Peyer's patch (tissue), 4 donors: ENCODE data around the gene THSD8. TPM values are rescaled to one million over a fixed set of nuclear protein-coding genes. Genes with fewer than 3 reads are reported as not detected.
A peak's percentile ranks its signal among the peaks of the same experiment; 100 is the strongest.

ENCODE experiments used
- DNase-seq, 3 donors: peaks; one replicate each; pipeline ENCODE4 v3.0.0-alpha.2; 2017 to 2019
- H3K27ac ChIP-seq, 4 donors: fragments of 200-600 bp; sonication (generic); one replicate each; pipeline ENCODE4 v1.5.1; 2016 to 2019
- H3K27me3 ChIP-seq, 2 donors: fragments of 200-600 bp; sonication (generic); one replicate each; pipeline ENCODE4 v1.5.1; 2019
- H3K36me3 ChIP-seq, 3 donors: fragments of 200-600 bp; sonication (generic); one replicate each; pipeline ENCODE4 v1.5.1; 2016 to 2019
- H3K4me1 ChIP-seq, 4 donors: fragments of 200-600 bp; sonication (generic); one replicate each; pipeline ENCODE4 v1.5.1; 2016 to 2019
- H3K4me3 ChIP-seq, 4 donors: fragments of 200-600 bp; sonication (generic); 1 replicate in 3 of 4; 2 replicates in 1 of 4; pipeline ENCODE4 v1.5.1; 2016 to 2019; ENCODE audit warnings: mild to moderate bottlenecking in 1 of 4
- H3K9me3 ChIP-seq, 4 donors: fragments of 200-600 bp; sonication (generic); one replicate each; pipeline ENCODE4 v1.5.1; 2016 to 2019; ENCODE audit warnings: mild to moderate bottlenecking in 1 of 4
- POLR2A ChIP-seq, 2 donors: fragments of 450-650 bp; IDR thresholded peaks; one replicate each; pipeline ENCODE4 v1.5.1; 2017; ENCODE audit warnings: antibody characterized with exemption in 2 of 2, mild to moderate bottlenecking in 2 of 2, moderate library complexity in 2 of 2
- total RNA-seq, 4 donors: library from RNA; depleted of rRNA; stranded (reverse); fragments of >200 nt; gene quantifications; one replicate each; pipeline ENCODE4 v1.1.0, GENCODE V29; 2016
- TF ChIP-seq, protein P1 (sequence below), 6 experiments: fragments of 450-650 bp in 4 of 6; fragments of 200-600 bp in 2 of 6; sonication (generic) in 1 of 6; IDR thresholded peaks; one replicate each; pipeline ENCODE4 v1.5.1; 2017 to 2019; ENCODE audit warnings: antibody characterized with exemption in 6 of 6, mild to moderate bottlenecking in 3 of 6, moderate library complexity in 1 of 6

Gene THSD8
- total RNA-seq, 4 donors from 2014 or later = not detected

DNA sequence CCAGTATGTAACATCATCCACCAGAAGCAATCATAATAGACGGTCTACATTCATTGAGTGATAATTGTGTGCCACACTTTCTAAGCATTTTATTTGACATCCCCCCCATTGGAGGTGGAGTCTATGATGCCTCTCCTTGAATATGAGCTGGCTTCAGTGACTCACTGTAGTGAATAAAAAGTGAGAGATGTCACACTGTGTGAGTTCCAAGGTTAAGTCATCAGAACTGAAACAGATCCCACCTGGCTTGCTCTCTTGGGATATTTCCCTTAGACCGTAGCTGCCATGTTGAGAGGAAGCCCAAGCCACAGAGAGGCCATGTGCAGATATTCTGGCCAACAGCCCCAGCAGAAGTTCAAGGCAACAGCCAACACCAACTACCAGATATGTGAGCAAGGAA, 19.9 kb downstream of the THSD8 start:
- H3K4me3 ChIP-seq = no peak overlapping the region
- H3K27ac ChIP-seq = no peak overlapping the region
- TF ChIP-seq POLR2A (IDR thresholded peaks at IDR 0.05) = no peak
- TF ChIP-seq, protein P1, sequence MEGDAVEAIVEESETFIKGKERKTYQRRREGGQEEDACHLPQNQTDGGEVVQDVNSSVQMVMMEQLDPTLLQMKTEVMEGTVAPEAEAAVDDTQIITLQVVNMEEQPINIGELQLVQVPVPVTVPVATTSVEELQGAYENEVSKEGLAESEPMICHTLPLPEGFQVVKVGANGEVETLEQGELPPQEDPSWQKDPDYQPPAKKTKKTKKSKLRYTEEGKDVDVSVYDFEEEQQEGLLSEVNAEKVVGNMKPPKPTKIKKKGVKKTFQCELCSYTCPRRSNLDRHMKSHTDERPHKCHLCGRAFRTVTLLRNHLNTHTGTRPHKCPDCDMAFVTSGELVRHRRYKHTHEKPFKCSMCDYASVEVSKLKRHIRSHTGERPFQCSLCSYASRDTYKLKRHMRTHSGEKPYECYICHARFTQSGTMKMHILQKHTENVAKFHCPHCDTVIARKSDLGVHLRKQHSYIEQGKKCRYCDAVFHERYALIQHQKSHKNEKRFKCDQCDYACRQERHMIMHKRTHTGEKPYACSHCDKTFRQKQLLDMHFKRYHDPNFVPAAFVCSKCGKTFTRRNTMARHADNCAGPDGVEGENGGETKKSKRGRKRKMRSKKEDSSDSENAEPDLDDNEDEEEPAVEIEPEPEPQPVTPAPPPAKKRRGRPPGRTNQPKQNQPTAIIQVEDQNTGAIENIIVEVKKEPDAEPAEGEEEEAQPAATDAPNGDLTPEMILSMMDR (IDR thresholded peaks at IDR 0.05) = no peak
- H3K4me1 ChIP-seq = peaks cover 0 to 6% (median 2%) of the 10 kb centered on the region in 4 donors
- H3K9me3 ChIP-seq = no peaks in the 10 kb centered on the region
- H3K27me3 ChIP-seq = peaks cover 0 to 7% of the 10 kb centered on the region in 2 donors
- DNase-seq = no peak
- no peaks in the 10 kb centered on the region for H3K36me3 ChIP-seq

DNA sequence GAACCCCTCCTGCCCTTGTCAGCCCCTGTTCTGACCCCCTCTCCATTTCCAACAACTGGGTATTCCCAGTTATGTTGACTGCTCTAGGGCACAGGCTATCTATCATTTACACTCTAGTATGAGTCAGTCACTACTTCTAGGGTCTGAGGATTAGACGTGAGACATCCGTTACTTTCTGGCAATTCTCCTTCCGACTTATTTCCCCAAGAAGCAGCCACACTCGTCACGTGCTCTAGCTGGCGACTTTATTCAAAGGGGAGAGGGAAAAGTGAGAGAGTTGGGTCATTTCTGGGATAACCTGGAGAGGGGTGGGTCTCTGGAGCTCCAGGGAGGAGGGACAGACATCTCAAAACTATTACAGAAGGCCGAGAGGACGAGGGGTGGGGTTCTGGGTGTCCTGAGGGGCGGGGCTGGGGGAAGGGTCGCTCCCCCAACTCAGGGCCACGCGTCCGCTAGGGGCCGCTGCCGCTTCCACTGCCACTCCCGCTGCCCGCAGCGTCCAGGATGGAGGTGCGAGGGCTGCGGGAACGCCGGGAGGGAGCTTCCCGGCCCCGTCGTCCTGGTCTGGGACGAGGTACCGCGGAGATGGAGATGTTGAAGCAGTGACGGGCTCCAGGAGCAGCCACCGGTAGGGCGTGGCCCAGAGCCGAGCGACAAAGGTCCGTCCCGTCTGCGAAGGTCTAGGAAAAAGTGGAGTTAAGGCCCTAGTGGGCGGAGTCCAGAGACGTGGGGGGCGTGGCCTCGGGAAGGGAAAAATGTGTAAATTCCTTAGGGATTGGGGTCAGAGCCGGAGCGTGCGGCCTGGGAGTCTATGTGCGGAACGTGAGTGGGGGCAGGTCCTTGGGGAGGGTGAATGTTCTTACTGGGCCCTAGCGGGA, 23.6 kb downstream of the THSD8 start:
- Histone ChIP-seq H3K4me3 (no peak overlapping the region), H3K27me3 (peaks cover 0 to 10% of the 10 kb centered on the region in 2 donors), H3K9me3 (no peaks in the 10 kb centered on the region), H3K36me3 (no peaks in the 10 kb centered on the region), H3K4me1 (peaks cover 0 to 12% (median 2%) of the 10 kb centered on the region in 4 donors), H3K27ac (no peak overlapping the region)
- TF ChIP-seq, protein P1 (IDR thresholded peaks at IDR 0.05) = peak in 2 of 6 experiments; percentile 22 to 25
- TF ChIP-seq POLR2A (IDR thresholded peaks at IDR 0.05) = no peak
- DNase-seq = no peak

DNA sequence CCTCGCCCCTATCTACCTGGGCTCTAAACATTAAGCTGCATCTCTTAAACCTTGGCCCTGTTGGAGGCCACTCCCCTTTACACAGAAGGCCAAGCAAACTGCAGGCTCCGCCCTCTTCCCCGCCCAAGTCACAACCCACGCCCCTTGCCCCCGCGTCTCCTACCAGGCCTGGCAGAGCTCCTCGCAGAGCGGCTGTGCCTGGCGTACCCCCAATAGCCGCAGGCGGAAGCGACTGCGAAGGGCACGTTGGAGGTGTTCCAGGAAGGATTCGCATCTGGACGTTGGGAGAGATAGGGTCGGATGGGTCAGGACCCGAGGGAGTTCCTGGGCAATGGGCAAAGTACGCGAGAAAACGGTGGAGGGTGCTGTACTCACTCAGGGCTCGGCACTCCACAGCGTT, 26.6 kb downstream of the THSD8 start:
- peak in 2 of 3 donors; percentile 76 to 81 for DNase-seq
- peaks cover 0 to 25% of the 10 kb centered on the region in 2 donors for H3K27me3 ChIP-seq
- H3K4me3 ChIP-seq = peak overlapping the region in 2 of 4 donors; percentile 17 to 32
- H3K4me1 ChIP-seq = peaks cover 0 to 23% (median 2%) of the 10 kb centered on the region in 4 donors
- no peaks in the 10 kb centered on the region for H3K36me3 ChIP-seq
- peaks cover 0 to 3% (median 0%) of the 10 kb centered on the region in 4 donors for H3K9me3 ChIP-seq
- TF ChIP-seq, protein P1 (IDR thresholded peaks at IDR 0.05) = peak in 1 of 6 experiments; percentile 3
- TF ChIP-seq POLR2A (IDR thresholded peaks at IDR 0.05) = no peak
- no peak overlapping the region for H3K27ac ChIP-seq

DNA sequence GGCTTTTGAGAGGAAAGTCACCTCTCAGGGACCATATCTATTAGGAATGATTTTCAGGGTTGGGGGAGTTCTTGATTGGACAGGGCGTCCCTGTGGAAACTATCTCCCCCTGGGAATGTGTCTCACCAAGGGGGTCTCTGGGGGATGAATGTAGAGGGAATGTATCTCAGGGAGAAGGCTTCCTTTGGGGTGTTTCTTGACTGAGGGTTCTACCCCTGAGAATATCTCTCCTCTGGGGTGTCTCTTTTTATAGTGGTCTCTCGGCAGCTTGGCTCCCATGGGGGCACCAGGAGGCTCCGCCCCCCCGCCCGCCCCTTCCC, 31.5 kb downstream of the THSD8 start:
- peaks cover 0 to 27% (median 7%) of the 10 kb centered on the region in 4 donors for H3K4me1 ChIP-seq
- DNase-seq = no peak
- H3K9me3 ChIP-seq = peaks cover 0 to 3% (median 0%) of the 10 kb centered on the region in 4 donors
- H3K27ac ChIP-seq = no peak overlapping the region
- H3K4me3 ChIP-seq = peak overlapping the region in 3 of 4 donors; percentile 46 to 52 (median 48)
- H3K36me3 ChIP-seq = no peaks in the 10 kb centered on the region
- TF ChIP-seq, protein P1 (IDR thresholded peaks at IDR 0.05) = no peak
- no peak for TF ChIP-seq POLR2A (IDR thresholded peaks at IDR 0.05)
- H3K27me3 ChIP-seq = peaks cover 0 to 50% of the 10 kb centered on the region in 2 donors

DNA sequence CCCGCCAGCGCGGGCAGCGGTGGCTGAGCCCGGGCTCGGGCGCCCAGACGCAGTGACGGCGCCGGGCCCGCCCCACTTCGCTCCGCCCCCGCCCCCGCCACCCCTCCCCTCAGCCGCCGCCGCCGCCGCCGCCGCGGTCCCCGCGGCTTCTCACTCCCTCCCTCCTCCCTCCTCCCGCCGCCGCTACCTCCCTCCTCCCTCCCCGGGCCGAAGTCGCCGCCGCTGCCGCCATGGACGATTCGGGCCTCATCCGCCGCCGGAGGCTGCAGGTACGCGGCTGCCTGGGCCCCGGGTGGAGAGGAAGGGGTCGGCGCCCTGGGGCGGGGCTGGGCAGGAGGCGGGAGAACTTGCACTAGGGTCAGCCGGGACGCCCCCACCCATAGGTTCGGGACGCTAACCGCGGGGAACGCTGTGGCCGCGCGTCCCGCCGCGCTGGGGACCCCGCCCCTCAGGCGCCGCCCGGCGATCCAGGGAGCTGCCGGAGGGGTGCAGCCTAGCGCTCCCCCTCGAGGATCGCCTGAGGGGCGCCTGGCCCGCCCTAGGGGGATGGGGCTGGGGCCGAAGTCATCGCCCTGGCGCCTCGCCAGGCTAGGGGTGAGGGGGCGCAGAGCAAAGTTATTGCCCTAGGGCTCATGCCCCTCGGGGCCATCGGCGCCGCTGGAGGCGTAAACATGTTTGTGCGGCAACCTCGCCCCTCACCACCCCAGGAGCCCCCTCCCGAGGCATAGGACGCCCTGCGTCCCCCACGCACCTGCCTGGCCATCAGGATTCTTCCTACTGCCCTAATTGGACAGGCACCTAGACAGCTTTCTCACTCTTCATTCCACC, 32.1 kb downstream of the THSD8 start:
- Histone ChIP-seq H3K36me3 (no peaks in the 10 kb centered on the region), H3K27me3 (peaks cover 0 to 54% of the 10 kb centered on the region in 2 donors), H3K4me3 (peak overlapping the region; percentile 18 to 52 (median 47)), H3K27ac (no peak overlapping the region), H3K4me1 (peaks cover 0 to 31% (median 13%) of the 10 kb centered on the region in 4 donors), H3K9me3 (peaks cover 0 to 3% (median 0%) of the 10 kb centered on the region in 4 donors)
- no peak for TF ChIP-seq POLR2A (IDR thresholded peaks at IDR 0.05)
- TF ChIP-seq, protein P1 (IDR thresholded peaks at IDR 0.05) = no peak
- no peak for DNase-seq
